Endothelial cell of umbilical vein (primary cell): ENCODE results near the gene DIP2C. TPM values are rescaled to one million over a fixed set of nuclear protein-coding genes. Genes with fewer than 3 reads are reported as not detected.

Source experiments
- BruUV-seq: library from RNA; stranded (reverse); fragments of 400-500 nt; replicated peaks from 2 replicates; lab custom pipeline; 2021; lab: Mats Ljungman, UMichigan
- CTCF ChIA-PET: fragments of 300-600, 350-600 bp; sonication (Branson Sonifier 250); formaldehyde crosslinking; loops from one replicate; lab custom pipeline; 2021; ENCODE audit warnings: antibody characterized with exemption, inconsistent platforms; lab: Charles Lee
- POLR2A ChIA-PET: fragments of 300-600, 350-600 bp; sonication (Branson Sonifier 250); formaldehyde crosslinking; loops from one replicate; lab custom pipeline; 2021; ENCODE audit warnings: antibody characterized with exemption, inconsistent platforms; lab: Charles Lee
- DNase-seq: peaks from one replicate; pipeline ENCODE4 v3.0.0-alpha.2; 2011; ENCODE audit warnings: low read depth, low spot score
- FAIRE-seq: peaks from 2 replicates; lab custom pipeline; 2011; peaks lifted over from hg19 to GRCh38; lab: Jason Lieb, UNC
- H2AFZ ChIP-seq: 2 replicates; pipeline ENCODE4 v1.6.0; 2012; ENCODE audit warnings: low read depth, low read length, control low read depth, inconsistent platforms
- H3K27ac ChIP-seq: 2 replicates; pipeline ENCODE4 v1.5.1; 2011; ENCODE audit warnings: low read depth, mild to moderate bottlenecking, control low read depth, low read length, moderate library complexity; ENCODE audit not compliant: insufficient read depth
- H3K27me3 ChIP-seq, 2 experiments: 2 replicates each; pipeline versions ENCODE4 v1.6.0 to v1.6.1; 2011; ENCODE audit warnings: low read length in 2 of 2, mixed read lengths in 1 of 2; ENCODE audit not compliant: control insufficient read depth in 2 of 2, insufficient read depth in 2 of 2
- H3K36me3 ChIP-seq, 2 experiments: 2 replicates in 1 of 2; 3 replicates in 1 of 2; pipeline ENCODE4 v1.5.1; 2011; ENCODE audit warnings: low read length in 2 of 2, mild to moderate bottlenecking in 1 of 2, moderate library complexity in 1 of 2; ENCODE audit not compliant: control insufficient read depth in 2 of 2, insufficient read depth in 2 of 2; ENCODE audit errors: extremely low read depth in 1 of 2
- H3K4me1 ChIP-seq: 3 replicates; pipeline ENCODE4 v1.5.1; 2011; ENCODE audit warnings: mild to moderate bottlenecking, low read length; ENCODE audit not compliant: control insufficient read depth, insufficient read depth; ENCODE audit errors: extremely low read depth
- H3K4me2 ChIP-seq: 2 replicates; pipeline ENCODE4 v1.6.1; 2011; ENCODE audit warnings: low read length, control low read depth, mixed read lengths; ENCODE audit not compliant: insufficient read depth
- H3K4me3 ChIP-seq, 3 experiments: fragments of 200-600 bp in 1 of 3; sonication (generic), shearing (Covaris generic) in 1 of 3; replicated peaks in 1 of 3; 2 replicates each; pipeline ENCODE4 v1.5.1; 2011 to 2016; ENCODE audit warnings: control low read depth in 3 of 3, low read length in 3 of 3, mild to moderate bottlenecking in 2 of 3, inconsistent platforms in 1 of 3, low read depth in 1 of 3, moderate library complexity in 1 of 3; ENCODE audit not compliant: insufficient read depth in 1 of 3
- H3K79me2 ChIP-seq: 2 replicates; pipeline ENCODE4 v1.6.0; 2012; ENCODE audit warnings: low read length, inconsistent platforms; ENCODE audit not compliant: control insufficient read depth, insufficient read depth
- H3K9ac ChIP-seq: replicated peaks from 2 replicates; pipeline ENCODE3; 2011; ENCODE audit warnings: low read length, control low read depth; ENCODE audit not compliant: insufficient read depth; ENCODE audit errors: extremely low read depth
- H3K9me1 ChIP-seq: replicated peaks from 3 replicates; pipeline ENCODE4 v1.6.0; 2011; ENCODE audit warnings: mild to moderate bottlenecking, low read length; ENCODE audit not compliant: control insufficient read depth, insufficient read depth; ENCODE audit errors: extremely low read depth
- H3K9me3 ChIP-seq: replicated peaks from 2 replicates; pipeline ENCODE4 v1.5.1; 2012; ENCODE audit warnings: low read length, inconsistent platforms; ENCODE audit not compliant: control insufficient read depth, insufficient read depth
- H4K20me1 ChIP-seq: replicated peaks from 2 replicates; pipeline ENCODE3; 2011; ENCODE audit warnings: mild to moderate bottlenecking, low read length; ENCODE audit not compliant: control insufficient read depth, insufficient read depth; ENCODE audit errors: extremely low read depth
- EZH2 ChIP-seq: IDR thresholded peaks from 2 replicates; pipeline ENCODE4 v1.6.1; 2012; ENCODE audit warnings: borderline replicate concordance, low read depth, mild to moderate bottlenecking, moderate library complexity, low read length, inconsistent platforms; ENCODE audit not compliant: severe bottlenecking
- FOS ChIP-seq: IDR thresholded peaks from 2 replicates; pipeline ENCODE4 v1.6.1; 2011; ENCODE audit warnings: mild to moderate bottlenecking, low read length, moderate library complexity, borderline replicate concordance; ENCODE audit not compliant: insufficient read depth
- GATA2 ChIP-seq: IDR thresholded peaks from 2 replicates; pipeline ENCODE4 v1.7.0; 2011; ENCODE audit warnings: low read depth, mild to moderate bottlenecking, moderate library complexity, mixed read lengths, low read length; ENCODE audit not compliant: insufficient read length, insufficient read depth
- JUN ChIP-seq: IDR thresholded peaks from 2 replicates; pipeline ENCODE4 v1.6.1; 2011; ENCODE audit warnings: borderline replicate concordance, low read depth; ENCODE audit not compliant: insufficient read length, insufficient read depth
- MYC ChIP-seq: IDR thresholded peaks from one replicate; pipeline ENCODE4 v1.6.1; 2011; ENCODE audit warnings: mild to moderate bottlenecking, low read depth, low read length
- POLR2A ChIP-seq: IDR thresholded peaks from 2 replicates; pipeline ENCODE4 v1.6.1; 2012; ENCODE audit warnings: low read depth, mild to moderate bottlenecking, control low read depth, low read length
- POLR2AphosphoS5 ChIP-seq: IDR thresholded peaks from 2 replicates; pipeline ENCODE4 v1.6.1; 2012; ENCODE audit warnings: low read depth, mild to moderate bottlenecking, control low read depth, low read length, moderate library complexity; ENCODE audit not compliant: insufficient read depth
- dilution Hi-C: fragments of 300-500 bp; cut with MboI; formaldehyde crosslinking; loops from one replicate; pipeline ENCODE4 v1.15.0; 2019; ENCODE audit warnings: low sequenced_read_pairs; ENCODE audit not compliant: extremely low pct_ligation_motif_present
- intact Hi-C: fragments of 100-400 bp; cut with micrococcal nuclease; formaldehyde crosslinking; loops from one replicate; pipeline ENCODE4 v1.10.0; 2022
- polyA plus RNA-seq, 4 experiments: library from polyadenylated mRNA; depleted of rRNA in 3 of 4; stranded (reverse) in 3 of 4; unstranded in 1 of 4; fragments of >200 nt; gene quantifications; 2 replicates each; pipeline versions ENCODE4 v1.2.1 to v1.2.3, GENCODE V29; 2011 to 2012; ENCODE audit warnings: missing spikeins in 1 of 4
- total RNA-seq: library from RNA; stranded (reverse); gene quantifications from 2 replicates; pipeline ENCODE4 v1.2.3, GENCODE V29; 2021
- TF ChIP-seq, protein P1 (sequence below): IDR thresholded peaks from 2 replicates; pipeline ENCODE4 v1.6.1; 2011; ENCODE audit not compliant: insufficient read depth, insufficient read length
- TF ChIP-seq, protein P2 (sequence below), 2 donors: IDR thresholded peaks; 1 replicate in 1 of 2; 2 replicates in 1 of 2; pipeline ENCODE4 v1.5.1; 2011; ENCODE audit warnings: low read length in 2 of 2, mild to moderate bottlenecking in 2 of 2, moderate library complexity in 2 of 2, control low read depth in 1 of 2, inconsistent platforms in 1 of 2, low read depth in 1 of 2; ENCODE audit not compliant: insufficient read depth in 1 of 2; ENCODE audit errors: extremely low read depth in 1 of 2

The DIP2C gene
- total and polyA plus RNA-seq, 2 donors (not counting 3 experiments of a cell fraction or from before 2014, with no cell fraction given) = 3.6 to 10.7 TPM

DNA sequence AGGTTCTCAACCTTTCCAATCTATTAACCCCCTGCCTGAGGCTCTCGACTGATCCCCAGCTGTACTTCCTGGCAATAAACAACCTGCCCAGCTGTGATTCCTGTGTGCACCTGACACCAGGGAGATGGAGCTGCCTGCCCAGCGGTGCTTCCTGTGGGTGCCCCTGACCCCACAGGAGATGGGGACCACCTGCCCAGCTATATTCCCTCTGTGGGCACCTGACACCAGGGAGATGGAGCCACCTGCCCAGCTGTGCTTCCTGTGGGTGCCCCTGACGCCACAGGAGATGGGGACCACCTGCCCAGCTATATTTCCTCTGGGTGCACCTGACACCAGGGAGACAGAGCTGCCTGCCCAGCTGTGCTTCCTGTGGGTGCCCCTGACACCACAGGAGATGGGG lies 184.0 kb downstream of the DIP2C start:
- Histone ChIP-seq H4K20me1 (no peaks in the 10 kb centered on the region), H3K4me2 (no peak overlapping the region), H3K36me3 (no peaks in the 10 kb centered on the region), H3K9me3 (no peaks in the 10 kb centered on the region), H3K9me1 (no peaks in the 10 kb centered on the region), H2AFZ (no peak overlapping the region), H3K27ac (no peak overlapping the region), H3K9ac (no peak overlapping the region), H3K4me3 (no peak overlapping the region), H3K79me2 (no peaks in the 10 kb centered on the region), H3K27me3 (no peaks in the 10 kb centered on the region), H3K4me1 (peaks cover 12% of the 10 kb centered on the region)
- POLR2A ChIA-PET = no interaction called here
- no peak for FAIRE-seq
- CTCF ChIA-PET = interaction anchor here (1.0 to 1.1 kb wide), 2 partner anchors 9 to 284 kb away, joined by 3 to 5 read pairs; no protein-coding TSS in a partner anchor
- no peak for DNase-seq
- BruUV-seq = no TSS peak
- dilution Hi-C loops (no loop called here), intact Hi-C loops (no loop called here)
- TF ChIP-seq, protein P1, sequence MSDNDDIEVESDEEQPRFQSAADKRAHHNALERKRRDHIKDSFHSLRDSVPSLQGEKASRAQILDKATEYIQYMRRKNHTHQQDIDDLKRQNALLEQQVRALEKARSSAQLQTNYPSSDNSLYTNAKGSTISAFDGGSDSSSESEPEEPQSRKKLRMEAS = no peak
- TF ChIP-seq GATA2 (no peak), FOS (no peak), JUN (no peak), EZH2 (no peak), MYC (no peak), POLR2AphosphoS5 (no peak), POLR2A (no peak)
- TF ChIP-seq, protein P2, sequence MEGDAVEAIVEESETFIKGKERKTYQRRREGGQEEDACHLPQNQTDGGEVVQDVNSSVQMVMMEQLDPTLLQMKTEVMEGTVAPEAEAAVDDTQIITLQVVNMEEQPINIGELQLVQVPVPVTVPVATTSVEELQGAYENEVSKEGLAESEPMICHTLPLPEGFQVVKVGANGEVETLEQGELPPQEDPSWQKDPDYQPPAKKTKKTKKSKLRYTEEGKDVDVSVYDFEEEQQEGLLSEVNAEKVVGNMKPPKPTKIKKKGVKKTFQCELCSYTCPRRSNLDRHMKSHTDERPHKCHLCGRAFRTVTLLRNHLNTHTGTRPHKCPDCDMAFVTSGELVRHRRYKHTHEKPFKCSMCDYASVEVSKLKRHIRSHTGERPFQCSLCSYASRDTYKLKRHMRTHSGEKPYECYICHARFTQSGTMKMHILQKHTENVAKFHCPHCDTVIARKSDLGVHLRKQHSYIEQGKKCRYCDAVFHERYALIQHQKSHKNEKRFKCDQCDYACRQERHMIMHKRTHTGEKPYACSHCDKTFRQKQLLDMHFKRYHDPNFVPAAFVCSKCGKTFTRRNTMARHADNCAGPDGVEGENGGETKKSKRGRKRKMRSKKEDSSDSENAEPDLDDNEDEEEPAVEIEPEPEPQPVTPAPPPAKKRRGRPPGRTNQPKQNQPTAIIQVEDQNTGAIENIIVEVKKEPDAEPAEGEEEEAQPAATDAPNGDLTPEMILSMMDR (IDR thresholded peaks at IDR 0.05; ENCODE audit: extremely low read depth in 1 of 2, insufficient read depth in 1 of 2, low read depth in 1 of 2, low read length in 2 of 2) = no peak
